DMS53 treated with DMSO at 0.1 percent for 48 hours (cell line): ENCODE measurements around the gene FEM1C.
A peak's percentile ranks its signal among the peaks of the same experiment; 100 is the strongest.

Experiments used
- DNase-seq: peaks from one replicate; lab custom pipeline; 2025; ENCODE audit not compliant: unreplicated experiment; lab: John Stamatoyannopoulos, UW

FEM1C gene

DNA sequence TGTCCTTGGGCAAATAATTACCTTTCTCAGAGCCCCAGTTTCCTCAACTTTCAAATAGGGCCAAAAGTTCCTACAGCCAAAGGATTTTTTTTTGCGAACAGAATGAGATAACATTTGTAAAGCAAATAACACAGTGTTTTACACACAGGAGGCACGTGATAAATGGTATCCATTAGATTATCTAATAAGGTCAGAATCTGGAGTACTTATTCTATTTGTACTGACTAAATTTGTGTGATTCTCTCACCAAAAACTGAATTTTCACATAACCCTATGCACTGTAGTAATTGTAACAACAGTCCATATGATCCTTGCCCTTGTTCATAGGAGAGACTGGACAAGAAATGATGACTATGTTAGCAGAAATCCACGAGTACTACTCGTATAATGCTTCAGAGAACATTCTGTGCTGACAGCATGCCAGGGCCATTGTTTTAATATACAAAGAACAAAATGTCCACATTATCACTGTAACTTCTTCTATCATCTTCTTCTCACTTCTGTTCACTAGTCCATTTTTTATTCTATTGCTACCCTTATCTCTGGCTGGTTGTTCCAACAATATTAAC is 13.9 kb upstream of the FEM1C start:
- no peak for DNase-seq

GRCh38 chr5:115557667-115558387 is 13.3 kb upstream of the FEM1C start:
- peak; percentile 52 for DNase-seq

- DNase-seq = peak; percentile 31
These were observed 11.7 kb upstream of the FEM1C start for GRCh38 chr5:115556276-115556675.

DNA sequence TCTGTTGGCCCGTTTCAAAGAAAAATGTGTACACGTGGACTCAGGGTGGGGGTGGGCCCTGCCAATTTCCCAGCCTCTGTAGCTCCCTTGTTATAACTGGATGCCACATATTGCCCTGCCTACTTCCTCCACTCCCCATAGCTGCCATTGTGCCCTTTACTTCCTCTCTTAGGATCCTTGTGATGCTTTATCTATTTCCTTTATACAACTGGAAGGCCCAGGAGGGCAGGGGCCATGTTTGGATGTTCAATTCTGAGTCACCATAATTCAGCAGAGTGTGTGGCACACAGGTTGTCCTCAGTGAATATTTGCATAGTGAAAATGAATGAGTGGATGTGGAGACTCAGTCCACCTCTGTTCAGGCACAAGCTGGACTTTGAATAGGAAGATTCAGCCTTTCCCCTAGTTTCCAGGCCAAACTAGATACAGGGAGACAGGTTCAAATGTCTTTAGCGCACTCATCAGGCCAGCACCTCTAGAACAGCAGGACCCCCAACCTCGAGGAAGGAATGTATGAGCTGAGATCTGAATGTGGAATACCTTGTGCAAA is 10.6 kb upstream of the FEM1C start:
- DNase-seq = no peak

GRCh38 chr5:115553082-115553481 is 8.5 kb upstream of the FEM1C start:
- DNase-seq = no peak

DNA sequence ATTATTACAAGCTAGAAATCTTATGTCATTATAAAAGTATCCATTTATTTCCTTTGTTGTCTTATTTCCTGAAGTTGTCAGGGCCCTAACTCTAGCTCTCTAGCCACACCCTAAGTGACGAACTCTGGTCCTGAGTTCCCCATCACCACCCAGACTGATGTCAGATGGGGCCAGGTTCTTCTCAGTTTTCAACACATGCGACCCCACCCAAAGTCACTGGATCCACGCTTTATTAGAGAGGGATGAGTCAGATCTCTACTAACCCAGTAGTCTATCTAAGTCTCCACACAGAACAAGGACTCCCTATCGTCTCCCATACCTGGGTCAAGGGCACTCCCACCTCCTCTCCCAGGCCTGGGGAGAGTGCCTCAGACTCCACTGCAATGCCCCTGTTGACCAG is 6.8 kb upstream of the FEM1C start:
- no peak for DNase-seq

GRCh38 chr5:115549154-115549553 is 4.6 kb upstream of the FEM1C start:
- DNase-seq = no peak

DNA sequence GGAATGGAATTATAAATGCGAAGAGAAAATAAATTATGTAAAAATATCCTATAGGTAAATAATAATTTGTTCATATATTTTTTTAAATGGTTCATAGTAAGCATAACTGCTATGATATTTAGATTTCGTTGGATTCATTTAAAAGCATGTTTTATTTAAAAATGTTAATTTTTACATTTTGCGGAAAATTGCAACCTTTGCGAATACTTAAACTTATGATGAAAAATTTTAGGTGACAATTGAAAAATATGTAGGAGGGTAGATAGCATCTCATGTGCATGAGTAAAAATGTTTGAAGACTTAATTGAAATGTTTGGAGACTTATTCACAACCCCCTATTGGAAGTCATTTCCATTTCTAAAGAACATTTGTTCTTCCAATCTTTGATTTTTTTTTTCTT is 4.1 kb upstream of the FEM1C start:
- no peak for DNase-seq

- DNase-seq = no peak
These were observed 842 bp upstream of the FEM1C start for GRCh38 chr5:115545351-115545882.

- no peak for DNase-seq
These were observed 536 bp downstream of the FEM1C start for GRCh38 chr5:115544043-115544435.

GRCh38 chr5:115543365-115544042 is 1.1 kb downstream of the FEM1C start:
- peak; percentile 29 for DNase-seq

DNA sequence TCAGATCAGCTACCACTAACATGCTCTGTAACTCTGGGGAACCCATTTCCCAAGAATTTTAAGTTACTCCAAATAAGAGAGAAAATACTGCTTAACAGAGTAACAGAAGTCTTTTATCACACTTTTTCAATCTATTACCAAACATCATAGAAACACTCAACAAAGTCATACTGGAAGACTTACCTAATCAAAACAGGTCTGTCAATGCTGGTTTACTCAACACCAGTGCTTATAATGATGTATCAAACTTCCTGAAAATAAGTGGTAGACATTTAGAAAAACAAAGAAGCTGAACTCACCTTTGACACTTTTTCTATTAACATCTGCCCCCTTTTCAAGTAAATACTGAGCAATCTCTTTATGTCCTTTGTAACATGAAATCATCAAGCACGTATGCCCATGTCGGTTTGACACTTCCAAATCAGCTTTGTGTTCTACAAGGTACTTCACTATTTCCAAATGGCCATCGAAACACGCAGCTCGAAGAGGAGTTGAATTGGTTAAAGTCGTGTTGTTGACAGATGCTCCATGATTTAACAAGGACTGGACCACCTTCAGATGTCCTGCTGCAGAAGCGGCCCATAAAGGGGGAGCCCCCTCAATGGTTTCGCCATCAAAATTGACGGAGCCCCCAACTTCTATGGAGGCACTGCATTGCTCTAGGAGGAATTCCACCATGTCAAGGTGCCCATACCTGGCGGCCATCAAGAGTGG is 1.8 kb downstream of the FEM1C start:
- no peak for DNase-seq

DNA sequence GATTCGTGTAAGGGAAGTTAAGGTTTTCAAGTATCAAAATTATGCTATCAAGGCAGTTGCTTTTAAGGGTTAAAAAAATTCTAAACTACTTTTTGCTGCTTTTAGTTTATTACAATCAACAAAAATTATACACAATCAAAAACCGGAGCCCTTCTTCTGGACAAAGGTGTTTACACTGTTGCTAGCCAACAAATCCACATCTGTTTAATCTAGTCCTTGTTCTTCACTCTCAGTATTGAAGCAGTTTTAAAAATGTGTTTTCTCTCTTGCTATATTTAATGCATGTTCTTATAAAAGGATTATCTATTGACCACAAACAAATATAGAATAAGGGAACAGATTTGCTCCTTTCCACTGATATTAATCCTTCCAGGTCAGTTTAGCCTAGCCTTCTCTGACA is 2.5 kb downstream of the FEM1C start:
- DNase-seq = peak; percentile 22

GRCh38 chr5:115541611-115542010 is 3.0 kb downstream of the FEM1C start:
- no peak for DNase-seq

DNA sequence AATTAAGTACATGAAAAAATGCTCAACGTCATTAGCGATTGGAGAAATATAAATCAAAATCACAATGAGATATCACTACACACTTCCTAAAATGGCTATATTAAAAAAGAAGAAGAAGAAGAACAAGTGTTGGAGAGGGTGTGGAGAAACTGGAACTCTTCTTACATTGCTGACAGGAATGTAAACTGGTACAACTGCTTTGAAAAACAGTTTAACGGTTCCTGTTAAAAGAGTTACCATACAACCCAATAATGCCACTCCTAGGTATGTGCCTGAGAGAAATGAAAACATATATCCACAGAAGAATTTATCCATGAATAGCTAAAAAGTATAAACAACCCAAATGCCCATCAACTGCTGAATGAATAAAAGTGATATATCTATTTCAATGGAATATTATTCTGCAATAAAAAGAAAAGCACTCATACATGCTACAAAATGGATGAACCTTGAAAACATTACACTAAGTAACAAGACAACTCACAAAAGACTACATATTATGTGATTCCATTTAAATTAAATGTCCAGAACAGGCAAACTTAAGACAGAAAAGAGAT is 9.0 kb downstream of the FEM1C start:
- no peak for DNase-seq

- DNase-seq = no peak
These were observed 12.1 kb downstream of the FEM1C start for GRCh38 chr5:115532517-115532916.

DNA sequence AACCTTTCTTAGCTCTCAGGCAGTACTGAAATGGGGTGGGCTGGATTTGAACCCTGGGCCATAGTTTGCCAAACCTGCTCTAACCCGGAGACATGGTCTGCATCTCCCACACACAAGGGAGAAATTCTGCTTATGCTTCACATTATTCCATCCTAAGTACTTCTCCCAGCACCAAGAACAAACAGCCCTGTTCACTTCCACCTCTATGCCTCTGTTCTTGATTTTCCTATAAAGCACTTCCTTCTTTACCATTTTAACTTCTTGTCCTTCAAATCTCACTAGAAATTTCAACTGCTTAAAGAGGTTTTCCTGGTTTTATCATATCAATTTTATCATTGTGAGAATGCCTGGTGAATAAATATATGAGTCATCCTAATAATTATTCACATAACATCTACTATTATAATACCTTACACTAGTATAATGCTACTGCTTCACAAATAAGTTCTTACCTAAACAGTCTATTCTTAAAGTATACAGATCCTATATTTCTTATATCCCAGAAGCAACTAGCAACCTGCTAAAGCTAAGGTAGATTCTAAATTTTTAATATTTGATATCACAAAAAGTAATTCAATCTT is 12.7 kb downstream of the FEM1C start:
- DNase-seq = no peak

DNA sequence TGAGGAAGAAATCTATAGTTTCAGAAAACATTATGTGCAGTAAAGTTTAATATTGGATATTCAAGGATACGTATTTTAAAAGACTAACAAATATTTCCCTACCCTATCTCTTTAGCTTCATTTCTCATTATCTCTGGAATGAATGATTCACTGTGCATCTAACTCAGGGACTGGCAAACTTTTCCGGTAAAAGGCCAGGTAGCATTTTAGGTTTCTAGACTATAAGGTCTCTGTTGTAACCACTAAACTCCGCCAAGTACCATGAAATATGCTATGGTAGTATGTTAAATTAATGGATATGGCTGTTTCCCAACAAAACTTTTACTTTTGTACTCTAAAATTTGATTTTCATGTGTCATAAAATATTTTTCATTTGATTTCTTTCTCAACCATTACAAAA is 13.2 kb downstream of the FEM1C start:
- no peak for DNase-seq

- no peak for DNase-seq
These were observed 14.1 kb downstream of the FEM1C start for GRCh38 chr5:115530426-115530825.

DNA sequence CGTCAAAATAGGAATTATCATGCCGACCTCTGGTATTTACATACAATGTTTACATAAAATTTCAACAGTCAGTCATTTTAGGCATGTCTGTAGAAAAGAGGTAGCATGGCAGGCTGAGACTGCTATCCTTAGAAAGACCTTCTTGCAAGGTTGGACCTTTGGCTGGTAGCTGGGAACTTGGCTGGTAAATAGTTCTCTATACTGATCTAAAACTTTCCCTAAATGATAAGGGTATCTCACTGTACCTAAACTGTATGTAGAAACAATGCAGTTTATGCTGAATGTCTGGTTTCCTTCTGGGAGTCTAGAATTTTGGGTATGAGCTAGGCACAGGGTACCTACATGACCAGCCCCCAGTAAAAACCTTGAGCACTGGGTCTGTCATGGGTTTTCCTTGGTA is 18.0 kb downstream of the FEM1C start:
- DNase-seq = no peak
